Measurements from ENCODE around the gene KCTD20. TPM values are rescaled to one million over a fixed set of nuclear protein-coding genes. Genes with fewer than 3 reads are reported as not detected.

The KCTD20 gene
- total and polyA plus RNA-seq, 11 donors: 8.3 to 43.9 (median 27.7) TPM

GRCh38 chr6:36519352-36519751 lies 76.6 kb downstream of the KCTD20 start:
- Histone ChIP-seq H3K4me3 (no peak overlapping the region), H3K4me1 (peaks cover 0 to 13% (median 0%) of the 10 kb centered on the region in 12 donors), H3K27me3 (no peaks in the 10 kb centered on the region), H3K27ac (no peak overlapping the region), H3K9me3 (no peaks in the 10 kb centered on the region), H3K36me3 (peaks cover 0 to 98% (median 78%) of the 10 kb centered on the region in 9 donors)
- TF ChIP-seq POLR2A (IDR thresholded peaks at IDR 0.05): no peak
- ATAC-seq (no peak), DNase-seq (no peak)
- intact Hi-C loops (cut with DNase I): no loop called here

- Histone ChIP-seq H3K27ac (no peak overlapping the region), H3K4me1 (peaks cover 0 to 25% (median 9%) of the 10 kb centered on the region in 12 donors), H3K27me3 (no peaks in the 10 kb centered on the region), H3K4me3 (no peak overlapping the region), H3K36me3 (peaks cover 0 to 82% (median 68%) of the 10 kb centered on the region in 9 donors), H3K9me3 (no peaks in the 10 kb centered on the region)
- no peak for DNase-seq
- intact Hi-C loops (cut with DNase I): no loop called here
- ATAC-seq: no peak
- TF ChIP-seq POLR2A (IDR thresholded peaks at IDR 0.05): no peak
- TF ChIP-seq, protein P1, sequence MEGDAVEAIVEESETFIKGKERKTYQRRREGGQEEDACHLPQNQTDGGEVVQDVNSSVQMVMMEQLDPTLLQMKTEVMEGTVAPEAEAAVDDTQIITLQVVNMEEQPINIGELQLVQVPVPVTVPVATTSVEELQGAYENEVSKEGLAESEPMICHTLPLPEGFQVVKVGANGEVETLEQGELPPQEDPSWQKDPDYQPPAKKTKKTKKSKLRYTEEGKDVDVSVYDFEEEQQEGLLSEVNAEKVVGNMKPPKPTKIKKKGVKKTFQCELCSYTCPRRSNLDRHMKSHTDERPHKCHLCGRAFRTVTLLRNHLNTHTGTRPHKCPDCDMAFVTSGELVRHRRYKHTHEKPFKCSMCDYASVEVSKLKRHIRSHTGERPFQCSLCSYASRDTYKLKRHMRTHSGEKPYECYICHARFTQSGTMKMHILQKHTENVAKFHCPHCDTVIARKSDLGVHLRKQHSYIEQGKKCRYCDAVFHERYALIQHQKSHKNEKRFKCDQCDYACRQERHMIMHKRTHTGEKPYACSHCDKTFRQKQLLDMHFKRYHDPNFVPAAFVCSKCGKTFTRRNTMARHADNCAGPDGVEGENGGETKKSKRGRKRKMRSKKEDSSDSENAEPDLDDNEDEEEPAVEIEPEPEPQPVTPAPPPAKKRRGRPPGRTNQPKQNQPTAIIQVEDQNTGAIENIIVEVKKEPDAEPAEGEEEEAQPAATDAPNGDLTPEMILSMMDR (IDR thresholded peaks at IDR 0.05): no peak
- WGBS, 4 donors: 95 to 97% (median 96%) methylated on average over 8 of the region's 8 CpGs
Measured at GRCh38 chr6:36523451-36523850, 80.7 kb downstream of the KCTD20 start.

- Histone ChIP-seq H3K36me3 (peaks cover 0 to 76% (median 65%) of the 10 kb centered on the region in 9 donors), H3K27me3 (no peaks in the 10 kb centered on the region), H3K4me3 (no peak overlapping the region), H3K4me1 (peaks cover 3 to 31% (median 14%) of the 10 kb centered on the region in 12 donors), H3K27ac (no peak overlapping the region), H3K9me3 (no peaks in the 10 kb centered on the region)
- 83 to 90% (median 89%) methylated on average over 6 of the region's 6 CpGs for WGBS, 4 donors
- no peak for ATAC-seq
- intact Hi-C loops (cut with DNase I): no loop called here
- TF ChIP-seq POLR2A (IDR thresholded peaks at IDR 0.05): no peak
- TF ChIP-seq, protein P1 (IDR thresholded peaks at IDR 0.05): no peak
- DNase-seq: no peak
Measured at GRCh38 chr6:36523936-36524499, 81.2 kb downstream of the KCTD20 start.

DNA sequence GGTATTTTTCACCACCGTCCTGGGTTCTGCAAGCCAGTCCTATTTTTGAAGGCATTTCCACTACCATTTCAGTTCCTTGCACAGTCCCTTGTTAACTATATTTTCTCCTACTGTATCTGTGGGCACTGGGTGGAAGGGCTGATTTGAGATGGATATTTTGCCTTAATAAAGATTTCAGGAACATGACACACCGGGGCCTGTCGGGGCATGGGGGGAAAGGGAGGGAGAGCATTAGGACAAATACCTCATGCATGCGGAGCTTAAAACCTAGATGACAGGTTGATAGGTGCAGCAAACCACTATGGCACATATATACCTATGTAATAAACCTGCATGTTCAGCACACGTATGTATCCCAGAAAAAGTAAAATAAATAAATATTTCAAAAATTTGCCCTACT lies 82.1 kb downstream of the KCTD20 start:
- Histone ChIP-seq H3K36me3 (peaks cover 0 to 75% (median 61%) of the 10 kb centered on the region in 9 donors), H3K27ac (no peak overlapping the region), H3K9me3 (no peaks in the 10 kb centered on the region), H3K27me3 (no peaks in the 10 kb centered on the region), H3K4me1 (peaks cover 3 to 35% (median 15%) of the 10 kb centered on the region in 12 donors), H3K4me3 (no peak overlapping the region)
- no peak for TF ChIP-seq POLR2A (IDR thresholded peaks at IDR 0.05)
- TF ChIP-seq, protein P1 (IDR thresholded peaks at IDR 0.05): no peak
- ATAC-seq: no peak
- intact Hi-C loops (cut with DNase I): no loop called here
- 86 to 97% (median 91%) methylated on average over 5 of the region's 5 CpGs for WGBS, 4 donors
- DNase-seq: no peak

GRCh38 chr6:36525346-36525745 lies 82.5 kb downstream of the KCTD20 start:
- ATAC-seq: no peak

More at GRCh38 chr6:36525346-36525745, 82.5 kb downstream of the KCTD20 start:
- Histone ChIP-seq H3K36me3 (peaks cover 0 to 71% (median 56%) of the 10 kb centered on the region in 9 donors), H3K27ac (no peak overlapping the region), H3K27me3 (no peaks in the 10 kb centered on the region), H3K4me3 (no peak overlapping the region), H3K9me3 (no peaks in the 10 kb centered on the region), H3K4me1 (peaks cover 3 to 35% (median 15%) of the 10 kb centered on the region in 12 donors)
- WGBS, 4 donors: 60 to 91% (median 82%) methylated on average over 2 of the region's 2 CpGs
- intact Hi-C loops (cut with DNase I): no loop called here
- TF ChIP-seq, protein P1 (IDR thresholded peaks at IDR 0.05): no peak
- no peak for TF ChIP-seq POLR2A (IDR thresholded peaks at IDR 0.05)
- no peak for DNase-seq
